Breast epithelium (tissue), 3 donors: ENCODE measurements around the gene ASIC1.

ENCODE experiments used
- POLR2A ChIP-seq: fragments of 450-650 bp; IDR thresholded peaks from one replicate; pipeline ENCODE4 v1.6.1; 2016; ENCODE audit warnings: antibody characterized with exemption, mild to moderate bottlenecking, moderate library complexity
- TF ChIP-seq, protein P1 (sequence below), 3 donors: fragments of 450-650 bp; IDR thresholded peaks; one replicate each; pipeline ENCODE4 v1.5.1; 2016 to 2017; ENCODE audit warnings: antibody characterized with exemption in 3 of 3, mild to moderate bottlenecking in 3 of 3, moderate library complexity in 3 of 3

DNA sequence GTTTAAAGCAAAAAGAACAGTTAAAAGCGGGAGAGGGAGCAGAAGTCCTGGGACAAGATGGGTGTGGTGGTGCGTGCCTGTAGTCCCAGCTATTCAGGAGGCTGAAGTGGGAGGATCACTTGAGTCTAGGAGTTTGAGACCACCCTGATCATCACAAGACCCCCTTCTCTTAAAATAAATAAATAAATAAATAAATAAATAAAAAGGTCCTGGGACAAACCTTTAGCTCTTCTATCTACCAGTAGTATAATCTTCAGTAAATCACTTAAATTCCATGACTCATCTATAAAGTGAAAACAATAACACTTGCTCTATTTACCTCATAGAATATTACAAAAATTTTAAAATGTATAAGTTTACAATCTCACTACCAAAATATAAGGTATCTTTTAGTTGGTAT, 37.9 kb upstream of the ASIC1 start:
- TF ChIP-seq POLR2A = no peak
- TF ChIP-seq, protein P1, sequence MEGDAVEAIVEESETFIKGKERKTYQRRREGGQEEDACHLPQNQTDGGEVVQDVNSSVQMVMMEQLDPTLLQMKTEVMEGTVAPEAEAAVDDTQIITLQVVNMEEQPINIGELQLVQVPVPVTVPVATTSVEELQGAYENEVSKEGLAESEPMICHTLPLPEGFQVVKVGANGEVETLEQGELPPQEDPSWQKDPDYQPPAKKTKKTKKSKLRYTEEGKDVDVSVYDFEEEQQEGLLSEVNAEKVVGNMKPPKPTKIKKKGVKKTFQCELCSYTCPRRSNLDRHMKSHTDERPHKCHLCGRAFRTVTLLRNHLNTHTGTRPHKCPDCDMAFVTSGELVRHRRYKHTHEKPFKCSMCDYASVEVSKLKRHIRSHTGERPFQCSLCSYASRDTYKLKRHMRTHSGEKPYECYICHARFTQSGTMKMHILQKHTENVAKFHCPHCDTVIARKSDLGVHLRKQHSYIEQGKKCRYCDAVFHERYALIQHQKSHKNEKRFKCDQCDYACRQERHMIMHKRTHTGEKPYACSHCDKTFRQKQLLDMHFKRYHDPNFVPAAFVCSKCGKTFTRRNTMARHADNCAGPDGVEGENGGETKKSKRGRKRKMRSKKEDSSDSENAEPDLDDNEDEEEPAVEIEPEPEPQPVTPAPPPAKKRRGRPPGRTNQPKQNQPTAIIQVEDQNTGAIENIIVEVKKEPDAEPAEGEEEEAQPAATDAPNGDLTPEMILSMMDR (IDR thresholded peaks at IDR 0.05) = no peak
